HG02763 (cell line): Measurements from ENCODE around the gene GIGYF2.
"Not testable (repeated sequence)": the region's sequence is repeated elsewhere in the genome, so short reads cannot be mapped to it uniquely, and the experiment has no call there.

ENCODE experiments used
- ATAC-seq: cut with Tn5 transposase; IDR thresholded peaks from one replicate; pipeline ENCODE4 v1.9.1; 2021; ENCODE audit warnings: mild to moderate bottlenecking, moderate library complexity; ENCODE audit not compliant: unreplicated experiment

GIGYF2 gene

GRCh38 chr2:232689152-232689910 lies 7.8 kb upstream of the GIGYF2 start:
- ATAC-seq, result no peak

DNA sequence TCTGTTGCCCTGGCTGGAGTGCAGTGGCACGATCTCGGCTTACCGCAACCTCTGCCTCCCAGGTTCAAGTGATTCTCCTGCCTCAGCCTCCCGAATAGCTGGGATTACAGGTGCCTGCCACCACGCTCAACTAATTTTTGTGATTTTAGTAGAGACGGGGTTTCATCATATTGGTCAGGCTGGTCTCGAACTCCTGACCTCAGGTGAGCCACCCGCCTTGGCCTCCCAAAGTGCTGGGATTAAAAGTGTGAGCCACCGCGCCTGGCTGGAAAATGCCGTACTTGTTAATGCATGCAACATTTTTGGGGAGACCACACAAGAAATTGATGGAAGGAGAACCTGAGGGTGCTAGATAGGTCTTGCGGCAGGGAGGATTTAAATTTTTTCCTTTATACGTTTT lies 6.0 kb upstream of the GIGYF2 start:
- not testable (repeated sequence) for ATAC-seq

GRCh38 chr2:232693344-232693743 lies 3.8 kb upstream of the GIGYF2 start:
- no peak for ATAC-seq

DNA sequence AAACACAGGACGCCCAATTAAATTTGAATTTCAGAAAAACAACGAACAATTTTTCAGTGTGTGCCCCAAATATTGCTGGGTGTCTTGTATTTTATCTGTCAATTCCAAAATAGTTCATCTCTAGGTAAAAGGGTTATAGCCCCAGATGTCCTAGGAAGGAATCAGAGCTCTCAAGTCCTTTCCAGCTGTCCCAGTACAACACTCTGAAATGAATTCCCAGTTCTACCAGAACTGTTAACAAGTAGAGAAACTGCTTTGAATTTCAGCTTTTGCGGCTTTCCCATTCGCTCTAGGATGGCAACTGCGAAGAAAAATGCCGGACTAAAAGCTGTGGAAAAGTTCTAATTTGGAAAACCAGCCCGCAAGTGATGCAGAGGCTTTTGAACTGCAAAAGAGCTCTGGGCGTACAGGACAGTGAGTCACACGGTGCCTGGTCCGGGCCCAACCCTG lies 497 bp upstream of the GIGYF2 start:
- no peak for ATAC-seq

GRCh38 chr2:232697807-232698110 lies 628 bp downstream of the GIGYF2 start:
- ATAC-seq, result peak; percentile 21

GRCh38 chr2:232698556-232699091 lies 1.5 kb downstream of the GIGYF2 start:
- ATAC-seq, result no peak

DNA sequence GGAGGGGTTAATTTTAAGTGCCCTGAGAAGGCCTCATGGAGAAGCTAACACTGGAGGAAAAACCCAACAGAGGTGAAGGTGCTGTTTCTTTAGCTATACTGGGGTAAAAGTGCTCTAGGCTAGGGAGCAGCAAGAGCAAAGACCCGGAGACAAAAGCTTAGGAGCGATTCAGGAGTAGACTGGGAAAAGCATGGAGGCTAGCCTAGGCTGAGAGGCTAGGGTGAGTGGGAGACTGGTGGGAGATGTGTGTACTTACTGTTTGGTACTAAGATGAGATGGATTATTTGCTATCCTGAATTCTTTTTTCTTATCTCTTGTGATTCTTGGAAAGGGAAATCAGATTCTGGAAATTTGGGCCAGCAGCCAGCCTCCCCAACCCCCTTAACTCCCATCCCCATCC lies 2.0 kb downstream of the GIGYF2 start:
- ATAC-seq, result no peak

DNA sequence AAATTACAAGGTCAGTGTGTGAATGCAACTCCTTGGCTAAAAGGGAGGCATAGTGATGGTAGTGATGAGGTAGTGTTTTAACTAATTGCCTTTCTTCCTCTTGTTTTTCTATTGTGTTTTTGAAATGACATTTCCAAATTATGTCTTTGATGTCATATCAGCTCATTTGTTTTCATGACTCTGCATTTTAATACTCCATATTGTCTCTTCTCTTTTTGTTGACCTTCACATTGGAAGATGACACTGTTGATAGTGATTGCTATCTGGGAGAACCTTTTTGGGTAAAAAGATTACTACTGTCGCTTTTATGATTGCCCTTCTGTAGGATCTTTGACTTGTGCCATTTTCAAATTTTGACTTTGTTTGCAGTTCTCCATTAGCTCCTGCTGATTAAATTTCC lies 3.0 kb downstream of the GIGYF2 start:
- ATAC-seq, result no peak

DNA sequence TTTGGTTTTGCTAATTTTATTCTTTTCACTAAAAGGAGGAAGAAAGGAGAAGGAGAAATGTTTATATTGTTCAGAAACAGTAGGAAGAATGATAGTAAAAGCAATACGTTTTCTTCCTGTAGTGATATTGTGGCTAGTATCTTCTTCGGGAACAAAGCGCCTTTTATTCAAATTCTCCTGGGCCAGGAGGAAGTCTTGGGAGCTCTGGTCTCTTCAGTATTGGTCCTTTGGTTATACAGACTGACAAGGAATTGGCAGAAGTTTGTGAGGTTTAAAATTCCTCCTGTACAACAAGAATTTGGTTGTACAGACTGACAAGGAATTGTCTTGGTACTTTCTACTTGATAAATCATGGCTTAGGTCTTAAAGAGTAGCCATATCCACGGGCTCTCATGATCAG lies 9.9 kb downstream of the GIGYF2 start:
- ATAC-seq, result no peak

GRCh38 chr2:232713505-232713904 lies 16.4 kb downstream of the GIGYF2 start:
- no peak for ATAC-seq

- ATAC-seq, result no peak
Measured at GRCh38 chr2:232714969-232715368, 17.8 kb downstream of the GIGYF2 start.

- not testable (repeated sequence) for ATAC-seq
Measured at GRCh38 chr2:232720056-232720455, 22.9 kb downstream of the GIGYF2 start.

- ATAC-seq, result no peak
Measured at GRCh38 chr2:232721261-232721660, 24.1 kb downstream of the GIGYF2 start.

DNA sequence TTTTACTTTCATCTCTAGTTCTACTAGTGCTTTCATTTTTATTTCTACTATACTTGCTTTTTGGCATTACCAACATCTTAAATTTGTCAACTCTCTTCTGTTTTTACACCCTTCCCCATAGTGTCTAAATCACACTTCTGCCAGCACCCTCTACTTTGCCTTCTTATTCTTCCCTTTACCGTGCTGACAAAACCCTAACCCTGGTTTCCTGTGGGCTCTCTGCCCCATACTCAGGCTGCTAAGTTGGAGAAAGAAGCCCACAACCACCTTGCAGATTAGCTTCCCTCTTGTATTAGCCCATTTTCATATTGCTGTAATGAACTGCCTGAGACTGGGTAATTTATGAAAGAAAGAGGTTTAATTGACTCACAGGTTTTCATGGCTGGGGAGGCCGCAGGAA lies 24.8 kb downstream of the GIGYF2 start:
- no peak for ATAC-seq

DNA sequence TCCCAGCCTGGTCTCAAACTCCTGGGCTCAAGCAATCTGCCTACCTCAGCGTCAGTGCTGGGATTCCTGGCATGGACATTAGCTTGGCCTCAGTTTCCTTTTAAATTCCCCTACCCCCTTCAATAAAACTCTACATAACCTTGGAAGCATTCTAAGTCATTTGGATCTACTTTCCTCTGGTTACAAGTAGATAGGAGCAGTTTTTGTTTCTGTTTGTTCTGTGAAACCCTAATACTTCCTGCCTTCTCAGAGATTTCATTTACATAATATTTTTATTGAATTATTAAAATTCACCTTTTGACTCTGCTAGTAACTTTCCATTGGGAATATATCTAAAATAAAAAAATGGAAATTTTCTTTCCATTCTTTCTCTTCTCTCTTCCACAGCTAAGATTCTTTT lies 25.9 kb downstream of the GIGYF2 start:
- no peak for ATAC-seq

DNA sequence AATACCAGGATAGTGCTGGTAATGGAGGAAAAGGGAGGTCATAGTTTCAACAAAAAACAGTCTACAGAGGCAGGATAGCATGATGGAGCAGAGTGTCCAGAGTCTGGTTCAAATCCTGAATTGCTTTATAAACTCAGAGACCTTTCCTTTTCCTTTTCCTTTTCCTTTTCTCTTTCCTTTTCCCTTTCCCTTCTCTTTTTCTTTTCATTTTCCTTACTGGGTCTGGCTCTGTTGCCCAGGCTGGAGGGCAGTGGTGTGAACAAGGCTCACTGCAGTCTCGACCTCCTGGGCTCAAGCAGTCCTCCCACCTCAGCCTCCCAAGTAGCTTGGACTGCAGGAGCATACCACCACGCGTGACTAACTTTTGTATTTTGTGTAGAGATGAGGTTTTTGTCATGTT lies 31.7 kb downstream of the GIGYF2 start:
- ATAC-seq, result no peak

DNA sequence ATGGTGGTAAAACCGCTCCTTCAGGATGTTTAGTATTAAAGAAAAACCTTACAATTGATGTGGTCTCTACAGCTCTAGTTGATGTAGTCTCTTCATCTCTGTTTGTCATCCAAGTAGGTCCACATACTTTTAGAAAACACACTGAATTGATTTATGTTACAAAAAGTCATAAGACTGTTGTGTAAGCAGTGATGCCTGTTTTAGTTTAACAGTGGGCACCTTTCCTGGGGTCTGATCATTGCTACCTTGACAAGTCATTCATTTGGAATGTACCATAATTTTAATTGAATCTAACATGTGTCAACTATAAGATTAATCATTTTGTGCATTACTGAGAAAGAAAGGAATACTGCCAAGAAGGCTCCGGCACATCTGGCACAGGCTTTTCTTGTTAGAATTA lies 34.3 kb downstream of the GIGYF2 start:
- ATAC-seq, result no peak

GRCh38 chr2:232741294-232741693 lies 44.2 kb downstream of the GIGYF2 start:
- ATAC-seq, result no peak

DNA sequence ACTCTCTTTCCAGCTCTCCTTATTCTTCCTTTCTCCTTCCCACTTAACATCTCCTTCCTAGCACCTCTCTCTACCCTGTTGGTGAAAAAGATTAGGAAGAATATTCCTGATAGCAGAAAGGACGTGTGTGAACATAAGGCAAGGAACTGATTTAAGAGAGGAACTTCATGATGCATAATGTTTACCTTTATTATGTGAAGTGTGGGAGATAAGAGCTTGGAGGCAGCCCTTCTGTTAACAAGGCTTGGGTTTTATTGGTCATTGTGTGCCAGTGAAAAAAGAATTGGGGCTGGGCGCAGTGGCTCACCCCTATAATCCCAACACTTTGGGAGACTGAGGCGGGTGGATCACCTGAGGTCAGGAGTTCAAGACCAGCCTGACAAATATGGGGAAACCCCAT lies 44.8 kb downstream of the GIGYF2 start:
- ATAC-seq, result no peak

DNA sequence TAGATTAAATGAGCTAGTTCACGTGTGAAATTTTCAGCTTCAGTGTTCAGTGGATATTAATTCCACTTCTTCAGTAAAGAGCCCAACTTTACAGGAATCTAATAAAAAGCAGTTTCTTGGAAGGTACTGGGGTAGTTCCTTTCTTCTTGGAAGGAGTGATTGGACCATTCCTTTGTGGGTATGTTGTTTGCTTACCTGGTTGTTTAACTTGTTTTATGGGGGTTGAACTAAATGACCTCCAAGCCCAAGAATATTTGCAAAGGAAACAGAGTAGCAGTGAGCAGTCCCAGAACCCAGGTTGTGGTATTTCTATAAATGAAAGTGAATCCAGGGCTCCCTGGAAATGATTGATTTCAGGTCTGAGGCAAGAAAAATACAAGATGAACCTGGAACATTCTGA lies 47.8 kb downstream of the GIGYF2 start:
- no peak for ATAC-seq

- no peak for ATAC-seq
Measured at GRCh38 chr2:232748038-232748437, 50.9 kb downstream of the GIGYF2 start.

- no peak for ATAC-seq
Measured at GRCh38 chr2:232749331-232749730, 52.2 kb downstream of the GIGYF2 start.

GRCh38 chr2:232750135-232750671 lies 53.1 kb downstream of the GIGYF2 start:
- no peak for ATAC-seq
